Measurements from ENCODE around the gene PDK2.
A peak's percentile ranks its signal among the peaks of the same experiment; 100 is the strongest.

Gene PDK2
- long read RNA-seq, donor 1, transcript PDK2-206 (4 exons, 865 nt) = minor isoform, 18 of 47 reads
- long read RNA-seq, donor 1, transcript PDK2-203 (11 exons, 3,440 nt) = major isoform, 23 of 47 reads
- long read RNA-seq, donor 1, partial matches to known transcripts = 6 of 47 reads
- long read RNA-seq, donor 1, other reads (novel, unspliced or antisense) = 0 of 47 reads
- long read RNA-seq, donor 2, transcript PDK2-203 (11 exons, 3,440 nt) = major isoform, 19 of 32 reads
- long read RNA-seq, donor 2, transcript PDK2-206 (4 exons, 865 nt) = minor isoform, 8 of 32 reads
- long read RNA-seq, donor 2, partial matches to known transcripts = 5 of 32 reads
- long read RNA-seq, donor 2, other reads (novel, unspliced or antisense) = 0 of 32 reads
- long read RNA-seq, donor 3, transcript PDK2-203 (11 exons, 3,440 nt) = major isoform, 16 of 26 reads
- long read RNA-seq, donor 3, transcript PDK2-206 (4 exons, 865 nt) = minor isoform, 9 of 26 reads
- long read RNA-seq, donor 3, partial matches to known transcripts = 0 of 26 reads
- long read RNA-seq, donor 3, other reads (novel, unspliced or antisense) = 0 of 26 reads
- long read RNA-seq, donor 4, transcript PDK2-203 (11 exons, 3,440 nt) = minor isoform, 7 of 44 reads
- long read RNA-seq, donor 4, transcript PDK2-206 (4 exons, 865 nt) = major isoform, 10 of 44 reads
- long read RNA-seq, donor 4, partial matches to known transcripts = 23 of 44 reads
- long read RNA-seq, donor 4, other reads (novel, unspliced or antisense) = 0 of 44 reads
- long read RNA-seq, donor 5, transcript PDK2-206 (4 exons, 865 nt) = minor isoform, 16 of 55 reads
- long read RNA-seq, donor 5, transcript PDK2-203 (11 exons, 3,440 nt) = major isoform, 30 of 55 reads
- long read RNA-seq, donor 5, partial matches to known transcripts = 8 of 55 reads
- long read RNA-seq, donor 5, other reads (novel, unspliced or antisense) = 0 of 55 reads
- long read RNA-seq, donor 6, transcript PDK2-206 (4 exons, 865 nt) = minor isoform, 15 of 54 reads
- long read RNA-seq, donor 6, transcript PDK2-203 (11 exons, 3,440 nt) = major isoform, 18 of 54 reads
- long read RNA-seq, donor 6, partial matches to known transcripts = 17 of 54 reads
- long read RNA-seq, donor 6, other reads (novel, unspliced or antisense) = 0 of 54 reads
- long read RNA-seq, donor 7 = 0 reads
- long read RNA-seq, donor 8, transcript PDK2-203 (11 exons, 3,440 nt) = major isoform, 31 of 54 reads
- long read RNA-seq, donor 8, transcript PDK2-206 (4 exons, 865 nt) = minor isoform, 15 of 54 reads
- long read RNA-seq, donor 8, partial matches to known transcripts = 5 of 54 reads
- long read RNA-seq, donor 8, other reads (novel, unspliced or antisense) = 0 of 54 reads

- DNase-seq = peak; percentile 88
Measured at GRCh38 chr17:50094753-50095619, at the start of gene PDK2. Gene PDK2 (plus strand): TSS chr17:50095351. CDS start chr17:50095436, 85 bp downstream.

DNA sequence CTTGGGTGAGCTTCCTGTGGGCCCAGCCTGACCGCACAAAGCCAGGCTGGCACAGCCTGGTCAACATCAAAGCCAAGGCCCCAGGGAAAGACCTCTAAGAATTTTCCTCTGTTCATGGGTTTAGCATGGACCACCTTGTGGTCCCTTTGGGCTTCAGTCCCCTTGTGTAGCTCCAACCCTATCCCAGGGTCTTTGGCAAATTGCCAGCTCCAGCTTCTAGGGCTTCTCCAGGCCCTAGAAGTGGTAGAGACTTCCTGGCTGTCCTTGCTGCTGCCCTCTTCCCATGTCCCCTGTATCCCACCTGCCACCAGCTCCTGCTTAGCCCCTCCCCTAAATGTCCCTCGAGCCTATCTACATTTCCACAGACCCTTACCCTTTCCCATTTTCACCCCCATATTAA lies 49.0 kb upstream of the PDK2 start:
- no peak for DNase-seq

DNA sequence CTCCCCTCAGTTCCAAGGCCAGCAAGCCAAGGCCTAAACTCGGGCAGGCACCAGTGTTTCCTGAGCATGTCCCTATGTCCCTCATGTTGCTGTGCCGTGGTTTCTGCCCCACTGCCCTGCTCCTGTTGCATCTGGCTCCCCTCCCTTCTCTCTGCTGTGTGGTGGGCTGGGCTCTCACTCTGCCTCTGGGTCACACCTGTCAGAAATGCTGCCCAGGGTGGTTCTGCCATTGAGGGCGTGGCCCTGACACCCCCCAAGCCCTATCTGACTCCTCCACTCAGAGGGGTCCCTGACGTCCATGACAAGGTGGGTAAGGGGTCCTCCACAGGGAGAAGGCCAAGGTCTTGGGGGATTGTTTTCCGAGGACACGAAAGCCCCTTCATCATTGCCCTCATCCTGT lies 48.5 kb upstream of the PDK2 start:
- DNase-seq = no peak

DNA sequence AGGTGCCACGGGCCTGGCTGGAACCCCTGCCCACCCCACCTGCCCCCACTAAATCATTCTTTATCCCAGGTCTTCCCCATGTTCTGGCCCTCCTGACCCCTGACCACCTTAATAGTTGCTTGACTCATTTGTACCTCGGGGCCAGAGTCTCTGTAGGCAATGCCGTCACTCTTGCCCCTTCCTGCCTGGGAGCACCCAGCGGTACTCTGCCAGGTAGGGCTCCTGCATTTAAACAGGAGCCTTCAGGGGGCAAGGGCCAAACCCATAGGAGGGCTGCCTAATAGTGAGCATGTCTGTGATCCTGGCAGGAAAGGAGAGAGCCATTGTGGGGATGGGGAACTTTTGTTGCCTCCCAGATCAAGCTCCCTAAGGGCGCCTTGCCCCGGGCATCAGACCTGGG lies 48.1 kb upstream of the PDK2 start:
- DNase-seq = no peak

- DNase-seq = no peak
Measured at GRCh38 chr17:50047488-50048126, 47.5 kb upstream of the PDK2 start.

GRCh38 chr17:50048146-50048720 lies 46.9 kb upstream of the PDK2 start:
- DNase-seq = no peak

DNA sequence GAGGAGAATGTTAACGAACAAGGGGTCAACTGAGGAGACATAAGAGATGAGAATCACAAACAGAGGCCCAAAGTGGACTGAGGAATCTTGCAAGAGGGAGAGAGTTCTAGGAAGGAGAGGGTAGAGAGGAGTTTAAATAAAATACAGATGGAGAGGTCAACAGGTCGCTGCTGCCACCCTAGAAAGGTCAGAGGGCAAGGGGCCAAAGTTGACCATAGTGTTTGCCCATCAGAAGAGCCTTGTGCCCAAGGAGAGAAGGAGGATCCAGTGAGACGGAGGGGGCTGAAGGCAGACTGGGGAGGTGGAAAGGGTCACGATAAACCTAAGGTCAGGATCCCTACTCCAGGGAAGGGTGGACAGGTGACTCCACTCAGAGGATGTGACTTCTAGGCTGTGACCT lies 46.2 kb upstream of the PDK2 start:
- no peak for DNase-seq

DNA sequence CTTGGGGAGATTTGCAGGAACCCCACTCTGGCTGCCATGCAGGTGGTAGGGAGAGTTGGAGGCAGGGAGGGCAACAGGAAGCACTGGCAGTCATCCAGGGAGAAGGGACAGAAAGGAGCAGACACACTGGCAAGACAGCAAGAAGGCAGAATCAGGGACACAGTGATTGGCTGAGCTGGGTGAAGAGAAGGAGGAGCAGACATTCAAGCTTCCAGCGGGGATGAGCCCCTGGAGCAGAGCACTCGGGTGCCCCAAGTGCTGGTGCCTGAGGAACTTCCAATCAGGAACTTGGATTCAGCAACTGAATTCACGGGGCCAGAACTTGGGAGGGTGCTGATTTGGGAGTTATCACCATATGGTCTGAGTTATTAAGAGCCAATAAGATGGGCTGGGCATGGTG lies 45.5 kb upstream of the PDK2 start:
- no peak for DNase-seq

DNA sequence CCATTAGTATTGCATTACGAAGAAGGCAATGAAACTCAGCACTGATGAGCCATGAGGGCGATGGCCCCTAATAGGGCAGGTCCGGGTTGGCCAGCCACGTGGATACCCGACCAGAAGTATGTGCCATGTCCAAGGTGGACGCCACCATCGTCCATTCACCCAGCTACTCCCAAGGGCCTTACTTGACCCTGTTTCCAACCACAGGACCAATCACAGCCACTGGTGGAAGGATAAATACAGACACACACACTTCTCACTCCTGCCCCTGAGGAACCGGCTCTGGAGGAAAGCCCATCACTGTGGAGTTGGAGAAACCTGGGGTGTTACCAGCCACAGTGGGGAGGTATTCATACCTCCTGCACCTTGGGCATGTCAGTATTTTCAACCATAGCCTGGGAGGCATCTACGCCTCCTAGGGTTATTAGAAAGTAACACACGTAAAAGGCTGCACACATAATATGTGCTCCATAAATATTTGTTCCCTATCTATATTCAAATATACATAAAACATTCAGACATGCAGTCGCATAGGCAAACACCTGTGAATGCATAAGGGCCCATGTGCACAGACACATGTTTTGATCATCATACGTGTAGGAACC lies 44.6 kb upstream of the PDK2 start:
- no peak for DNase-seq

GRCh38 chr17:50051082-50051576 lies 44.0 kb upstream of the PDK2 start:
- no peak for DNase-seq

DNA sequence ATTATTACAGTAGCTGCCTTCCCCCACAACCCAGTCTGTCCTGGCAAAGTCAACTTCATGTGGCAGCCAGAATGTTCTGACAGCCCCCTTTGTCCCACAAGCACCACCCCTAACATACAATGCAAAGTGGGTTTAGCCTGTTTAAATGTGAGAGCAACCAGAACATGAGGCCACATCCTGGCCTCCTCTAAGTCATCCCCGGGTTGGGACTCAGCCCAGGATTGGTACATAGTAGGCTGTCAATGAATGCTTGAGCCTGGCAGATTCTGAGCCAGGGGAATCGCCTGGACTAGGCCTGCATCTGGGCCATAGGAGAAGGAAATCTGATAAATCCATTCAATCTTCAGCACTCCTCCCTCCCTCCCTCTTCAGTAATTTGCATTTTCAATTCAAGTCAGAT lies 43.5 kb upstream of the PDK2 start:
- no peak for DNase-seq

GRCh38 chr17:50052241-50052796 lies 42.8 kb upstream of the PDK2 start:
- DNase-seq = no peak

GRCh38 chr17:50052822-50053653 lies 42.1 kb upstream of the PDK2 start:
- peak; percentile 78 for DNase-seq

- DNase-seq = no peak
Measured at GRCh38 chr17:50053654-50053960, 41.5 kb upstream of the PDK2 start.

GRCh38 chr17:50055055-50055425 lies 40.1 kb upstream of the PDK2 start:
- no peak for DNase-seq

DNA sequence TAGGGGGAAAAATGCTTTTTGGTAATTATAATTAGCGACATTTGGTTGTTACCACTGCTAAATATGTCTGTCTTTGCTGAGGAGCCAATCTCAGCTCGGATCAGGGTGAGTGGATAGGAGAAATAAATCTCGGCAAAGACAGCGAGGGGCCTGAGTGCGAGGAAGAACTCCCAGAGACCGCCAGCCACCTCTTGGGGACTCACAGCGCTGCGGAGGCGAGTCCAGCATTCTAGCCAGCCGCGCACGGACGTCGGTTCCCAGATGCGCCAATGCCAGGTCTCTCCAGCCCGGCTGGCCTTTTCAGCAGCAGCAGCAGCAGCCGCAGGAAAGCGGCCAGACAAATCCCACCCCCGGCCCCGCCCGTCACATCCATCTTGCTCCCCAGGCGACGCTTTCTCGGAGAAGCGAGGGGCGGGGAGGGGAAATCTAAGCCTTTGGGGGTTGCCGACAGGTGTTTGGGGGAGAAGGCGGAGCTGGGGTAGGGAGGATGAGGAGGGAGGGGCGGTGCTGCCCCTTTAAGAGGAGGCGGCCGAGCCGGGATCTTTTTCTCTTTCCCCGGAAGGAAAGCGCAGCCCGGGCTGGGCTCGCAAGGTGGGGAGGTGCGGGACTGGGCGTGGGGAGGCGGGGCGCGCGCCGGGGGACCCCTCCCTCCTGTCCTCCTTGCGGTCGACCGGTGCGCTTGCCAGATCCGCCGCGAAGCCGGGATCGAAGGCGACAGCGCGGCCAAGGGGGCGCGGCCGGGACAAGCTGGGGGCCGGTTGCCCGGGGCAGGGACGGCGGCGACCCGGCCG lies 39.5 kb upstream of the PDK2 start, which contains the start of gene ITGA3:
Gene ITGA3 (plus strand): TSS at position 685 of the 791 bp plus-strand sequence. CDS start 330 bp downstream, outside the sequence.
- peak; percentile 79 for DNase-seq

DNA sequence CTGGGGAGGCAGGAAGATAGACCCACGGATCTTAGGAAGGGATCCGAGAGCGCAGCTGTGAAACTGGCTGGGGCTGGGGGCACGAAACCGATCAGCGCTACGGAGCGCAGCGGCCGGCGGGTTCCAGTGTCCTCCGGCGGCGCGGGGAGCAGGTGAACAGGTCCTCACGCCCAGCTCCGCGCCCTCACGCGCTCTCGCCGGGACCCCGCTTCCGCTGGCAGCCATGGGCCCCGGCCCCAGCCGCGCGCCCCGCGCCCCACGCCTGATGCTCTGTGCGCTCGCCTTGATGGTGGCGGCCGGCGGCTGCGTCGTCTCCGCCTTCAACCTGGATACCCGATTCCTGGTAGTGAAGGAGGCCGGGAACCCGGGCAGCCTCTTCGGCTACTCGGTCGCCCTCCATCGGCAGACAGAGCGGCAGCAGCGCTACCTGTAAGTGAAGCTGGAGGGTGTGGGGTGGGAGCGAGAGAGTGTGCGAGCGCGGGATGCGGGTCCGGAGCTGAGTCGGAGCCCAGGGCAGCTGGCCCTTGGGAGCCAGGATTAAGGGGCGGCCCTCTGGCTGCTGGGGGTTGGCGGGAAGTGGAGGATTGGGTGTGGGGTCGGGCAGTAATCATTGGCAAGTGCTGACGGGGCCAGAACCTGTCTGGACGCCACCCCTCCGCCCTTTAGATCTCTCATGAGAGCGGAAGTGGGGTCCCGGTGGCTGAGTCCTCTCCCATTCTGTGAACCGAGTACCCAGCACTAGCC lies 38.8 kb upstream of the PDK2 start:
- DNase-seq = peak; percentile 95
